Esophagus mucosa (tissue), 1 donor: ENCODE measurements around the gene BCL2L12. TPM values are rescaled to one million over a fixed set of nuclear protein-coding genes. Genes with fewer than 3 reads are reported as not detected.

ENCODE experiments used
- ATAC-seq: fragments of 200-7000 bp; cut with Tn5 transposase; one replicate; pipeline ENCODE4 v1.9.1; 2020
- total RNA-seq: library from RNA; stranded (reverse); gene quantifications from one replicate; pipeline ENCODE4 v1.2.4, GENCODE V29; 2023
- donor health status: DM: yes; HTN: yes; CAD: no.

BCL2L12 gene
- total RNA-seq, 1 donor from 2014 or later: 23.5 TPM

DNA sequence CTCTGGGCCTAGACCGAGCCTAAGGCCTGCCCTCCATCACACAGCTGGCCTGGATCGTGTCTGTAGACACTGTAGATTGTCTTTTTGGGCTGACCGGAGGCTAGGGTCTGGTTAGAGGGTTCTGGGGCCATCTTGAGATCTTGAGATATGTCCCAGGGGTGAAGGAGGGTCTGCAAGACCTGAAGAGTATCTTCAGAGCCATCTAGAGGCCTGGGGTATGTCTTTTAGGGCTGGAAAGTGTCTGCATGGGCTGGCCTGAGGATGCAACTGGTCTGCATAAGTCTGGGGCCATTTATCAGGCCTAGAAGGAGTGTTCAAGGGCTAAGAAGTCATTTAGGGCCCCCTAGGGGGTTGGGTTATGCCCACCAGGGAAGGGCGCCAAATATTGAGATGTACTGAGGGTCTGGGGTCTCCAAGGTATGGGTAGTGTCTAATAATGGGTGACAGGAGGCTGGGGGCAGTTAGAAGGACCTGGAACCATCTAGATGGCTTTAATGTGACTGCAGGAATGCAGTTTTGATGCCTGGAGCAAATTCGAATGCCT is 23.2 kb upstream of the BCL2L12 start:
- ATAC-seq: no peak

DNA sequence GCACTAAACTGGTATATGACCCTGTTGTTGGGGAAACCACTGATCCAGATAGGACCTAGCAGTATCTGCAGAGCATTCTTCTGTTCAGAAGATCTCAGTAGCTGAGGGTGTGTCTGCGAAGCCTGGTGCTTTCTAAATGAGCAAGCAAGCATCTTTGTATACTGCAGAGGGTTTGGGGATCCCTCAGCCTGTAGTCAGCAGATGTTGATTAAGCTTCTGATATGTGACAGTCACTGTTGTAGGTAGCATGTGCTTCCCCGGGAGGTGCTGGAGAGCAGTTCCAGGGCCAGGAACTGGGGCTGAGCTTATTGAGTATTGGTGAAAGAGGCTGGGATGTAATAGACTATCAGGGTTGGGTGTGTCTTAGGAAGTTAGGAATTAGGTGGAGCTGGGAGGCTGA is 22.3 kb upstream of the BCL2L12 start:
- ATAC-seq: no peak

DNA sequence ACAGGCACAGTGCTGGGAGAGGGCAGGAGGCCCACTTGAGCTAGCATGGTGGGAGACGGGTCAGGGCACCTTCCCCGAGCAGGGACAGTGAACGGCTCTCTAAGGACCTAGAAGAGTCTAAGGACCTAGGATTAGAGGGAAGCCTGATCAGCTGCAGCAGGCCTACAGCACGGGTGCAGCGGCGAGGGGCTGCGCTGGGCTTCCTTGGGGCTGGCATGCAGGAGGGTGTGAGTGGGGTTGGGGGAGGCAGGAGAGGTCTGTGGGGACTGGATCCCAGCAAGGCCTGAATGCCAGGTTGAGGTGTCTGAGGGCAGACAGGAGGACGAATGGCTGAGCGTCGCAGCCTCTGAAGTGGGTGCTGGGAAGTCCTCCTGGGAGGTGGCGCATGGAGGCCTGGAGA is 20.1 kb upstream of the BCL2L12 start:
- no peak for ATAC-seq

DNA sequence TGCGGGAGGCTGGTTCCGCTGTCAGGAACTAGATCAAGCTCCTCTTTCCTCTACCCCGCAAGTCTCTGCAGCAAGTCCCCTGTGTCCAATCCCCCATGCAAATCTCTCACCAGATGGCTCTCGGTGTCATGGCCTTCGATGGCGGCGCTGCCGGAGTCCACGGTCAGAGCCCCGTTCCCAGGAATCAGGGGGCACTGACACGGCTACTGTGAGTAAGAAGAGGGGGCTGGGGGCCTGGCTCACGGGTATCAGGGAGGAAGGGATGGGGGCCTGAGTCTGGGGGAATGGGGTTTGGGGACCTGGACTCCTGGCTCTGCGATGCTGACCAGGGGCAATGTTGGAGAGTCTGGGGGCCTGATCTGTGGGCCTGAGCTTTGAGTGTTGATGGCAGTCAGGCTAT is 19.7 kb upstream of the BCL2L12 start:
- no peak for ATAC-seq

DNA sequence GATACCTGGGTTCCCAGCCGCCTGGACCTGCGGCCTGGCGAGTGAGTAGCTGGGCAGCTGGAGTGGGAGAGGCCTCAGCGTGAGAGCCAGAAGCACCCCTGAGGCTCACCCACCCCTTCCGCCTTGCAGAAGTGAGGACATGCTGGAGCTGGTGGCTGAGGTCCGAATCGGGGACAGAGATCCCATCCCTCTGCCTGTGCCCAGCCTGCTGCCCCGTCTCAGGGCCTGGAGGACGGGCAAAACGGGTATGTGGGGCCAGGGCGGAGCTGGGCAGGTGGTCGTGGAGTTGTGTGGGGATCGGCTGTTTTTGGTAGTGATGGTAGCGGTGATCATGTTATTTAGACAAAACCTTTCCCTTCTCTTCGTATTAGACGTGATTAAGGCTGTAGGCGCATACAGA is 19.1 kb upstream of the BCL2L12 start:
- ATAC-seq: no peak

DNA sequence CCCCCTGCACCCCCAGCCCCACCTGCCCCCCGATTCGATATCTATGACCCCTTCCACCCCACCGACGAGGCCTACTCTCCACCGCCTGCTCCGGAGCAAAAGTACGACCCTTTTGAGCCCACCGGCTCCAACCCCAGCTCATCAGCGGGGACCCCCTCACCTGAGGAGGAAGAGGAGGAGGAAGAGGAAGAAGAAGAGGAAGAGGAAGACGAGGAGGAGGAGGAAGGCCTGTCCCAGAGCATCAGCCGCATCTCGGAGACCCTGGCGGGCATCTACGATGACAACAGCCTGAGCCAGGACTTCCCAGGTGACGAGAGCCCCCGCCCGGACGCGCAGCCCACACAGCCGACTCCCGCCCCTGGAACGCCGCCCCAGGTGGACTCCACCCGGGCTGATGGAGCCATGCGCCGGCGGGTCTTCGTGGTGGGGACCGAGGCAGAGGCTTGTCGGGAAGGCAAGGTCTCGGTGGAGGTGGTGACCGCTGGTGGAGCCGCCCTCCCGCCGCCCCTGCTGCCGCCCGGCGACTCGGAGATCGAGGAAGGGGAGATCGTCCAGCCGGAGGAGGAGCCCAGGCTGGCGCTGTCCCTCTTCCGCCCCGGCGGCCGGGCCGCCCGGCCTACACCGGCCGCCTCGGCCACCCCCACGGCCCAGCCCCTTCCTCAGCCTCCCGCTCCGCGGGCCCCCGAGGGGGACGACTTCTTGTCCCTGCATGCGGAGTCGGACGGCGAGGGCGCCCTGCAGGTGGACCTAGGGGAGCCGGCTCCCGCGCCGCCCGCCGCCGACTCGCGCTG is 14.5 kb upstream of the BCL2L12 start:
- ATAC-seq: no peak

DNA sequence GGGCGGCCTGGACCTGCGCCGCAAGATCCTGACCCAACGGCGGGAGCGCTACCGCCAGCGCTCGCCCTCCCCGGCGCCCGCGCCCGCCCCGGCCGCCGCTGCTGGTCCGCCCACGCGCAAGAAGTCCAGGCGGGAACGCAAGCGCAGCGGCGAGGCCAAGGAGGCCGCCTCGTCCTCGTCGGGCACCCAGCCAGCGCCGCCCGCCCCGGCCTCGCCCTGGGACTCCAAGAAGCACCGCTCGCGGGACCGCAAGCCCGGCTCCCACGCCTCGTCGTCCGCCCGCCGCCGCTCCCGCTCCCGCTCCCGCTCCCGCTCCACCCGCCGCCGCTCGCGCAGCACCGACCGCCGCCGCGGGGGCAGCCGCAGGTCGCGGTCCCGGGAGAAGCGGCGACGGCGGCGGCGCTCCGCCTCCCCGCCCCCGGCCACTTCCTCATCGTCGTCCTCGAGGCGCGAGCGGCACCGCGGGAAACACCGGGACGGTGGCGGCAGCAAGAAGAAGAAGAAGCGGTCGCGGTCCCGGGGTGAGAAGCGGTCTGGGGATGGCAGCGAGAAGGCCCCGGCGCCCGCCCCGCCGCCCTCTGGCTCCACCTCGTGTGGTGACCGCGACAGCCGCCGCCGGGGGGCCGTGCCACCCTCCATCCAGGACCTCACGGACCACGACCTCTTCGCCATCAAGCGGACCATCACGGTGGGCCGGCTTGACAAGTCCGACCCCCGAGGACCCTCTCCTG is 13.7 kb upstream of the BCL2L12 start:
- no peak for ATAC-seq

DNA sequence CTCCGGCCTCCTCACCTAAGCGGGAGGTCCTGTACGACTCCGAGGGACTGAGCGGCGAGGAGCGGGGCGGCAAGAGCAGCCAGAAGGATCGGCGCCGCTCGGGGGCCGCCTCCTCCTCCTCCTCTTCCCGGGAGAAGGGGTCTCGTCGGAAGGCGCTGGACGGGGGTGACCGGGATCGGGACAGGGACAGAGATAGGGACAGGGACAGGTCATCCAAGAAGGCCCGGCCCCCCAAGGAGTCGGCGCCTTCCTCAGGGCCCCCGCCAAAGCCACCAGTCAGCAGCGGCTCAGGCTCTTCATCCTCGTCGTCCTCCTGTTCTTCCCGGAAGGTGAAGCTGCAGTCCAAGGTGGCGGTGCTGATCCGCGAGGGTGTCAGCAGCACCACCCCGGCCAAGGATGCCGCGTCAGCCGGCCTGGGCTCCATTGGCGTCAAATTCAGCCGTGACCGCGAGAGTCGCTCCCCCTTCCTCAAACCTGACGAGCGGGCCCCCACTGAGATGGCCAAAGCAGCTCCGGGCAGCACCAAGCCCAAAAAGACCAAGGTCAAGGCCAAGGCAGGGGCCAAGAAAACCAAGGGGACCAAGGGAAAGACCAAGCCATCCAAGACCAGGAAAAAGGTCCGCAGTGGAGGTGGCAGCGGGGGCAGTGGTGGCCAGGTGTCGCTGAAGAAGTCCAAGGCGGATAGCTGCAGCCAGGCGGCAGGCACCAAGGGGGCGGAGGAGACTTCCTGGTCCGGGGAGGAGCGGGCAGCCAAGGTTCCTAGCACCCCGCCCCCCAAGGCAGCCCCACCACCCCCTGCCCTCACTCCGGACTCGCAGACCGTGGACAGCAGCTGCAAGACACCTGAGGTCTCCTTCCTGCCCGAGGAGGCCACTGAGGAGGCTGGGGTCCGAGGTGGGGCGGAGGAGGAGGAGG is 12.9 kb upstream of the BCL2L12 start:
- ATAC-seq: no peak

DNA sequence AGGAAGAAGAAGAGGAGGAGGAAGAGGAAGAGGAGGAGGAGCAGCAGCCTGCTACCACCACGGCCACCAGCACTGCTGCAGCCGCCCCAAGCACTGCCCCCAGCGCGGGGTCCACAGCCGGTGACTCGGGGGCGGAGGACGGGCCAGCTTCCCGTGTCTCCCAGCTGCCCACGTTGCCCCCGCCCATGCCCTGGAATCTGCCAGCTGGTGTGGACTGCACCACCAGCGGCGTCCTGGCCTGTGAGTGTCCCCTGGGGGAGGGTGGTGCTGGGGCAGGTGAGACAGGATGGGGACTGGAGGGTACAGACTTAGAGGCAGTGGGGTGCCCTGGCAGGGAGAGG is 12.3 kb upstream of the BCL2L12 start:
- ATAC-seq: no peak

DNA sequence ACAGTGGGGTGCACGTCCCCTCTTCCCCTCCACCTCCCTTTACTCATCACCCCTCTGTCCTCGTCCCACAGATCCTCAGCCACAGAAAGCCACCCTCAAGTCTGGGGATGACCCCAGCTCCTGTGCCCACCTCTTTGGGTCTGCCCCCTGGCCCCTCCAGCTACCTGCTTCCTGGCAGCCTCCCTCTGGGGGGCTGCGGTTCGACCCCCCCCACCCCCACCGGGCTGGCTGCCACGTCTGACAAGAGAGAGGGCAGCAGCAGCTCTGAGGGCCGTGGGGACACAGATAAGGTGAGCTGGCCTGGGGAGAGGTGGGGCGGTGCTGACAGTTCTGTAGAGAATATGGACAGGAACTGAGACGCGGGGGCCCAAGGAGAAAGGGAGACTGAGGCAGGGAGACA is 11.2 kb upstream of the BCL2L12 start:
- ATAC-seq: no peak

DNA sequence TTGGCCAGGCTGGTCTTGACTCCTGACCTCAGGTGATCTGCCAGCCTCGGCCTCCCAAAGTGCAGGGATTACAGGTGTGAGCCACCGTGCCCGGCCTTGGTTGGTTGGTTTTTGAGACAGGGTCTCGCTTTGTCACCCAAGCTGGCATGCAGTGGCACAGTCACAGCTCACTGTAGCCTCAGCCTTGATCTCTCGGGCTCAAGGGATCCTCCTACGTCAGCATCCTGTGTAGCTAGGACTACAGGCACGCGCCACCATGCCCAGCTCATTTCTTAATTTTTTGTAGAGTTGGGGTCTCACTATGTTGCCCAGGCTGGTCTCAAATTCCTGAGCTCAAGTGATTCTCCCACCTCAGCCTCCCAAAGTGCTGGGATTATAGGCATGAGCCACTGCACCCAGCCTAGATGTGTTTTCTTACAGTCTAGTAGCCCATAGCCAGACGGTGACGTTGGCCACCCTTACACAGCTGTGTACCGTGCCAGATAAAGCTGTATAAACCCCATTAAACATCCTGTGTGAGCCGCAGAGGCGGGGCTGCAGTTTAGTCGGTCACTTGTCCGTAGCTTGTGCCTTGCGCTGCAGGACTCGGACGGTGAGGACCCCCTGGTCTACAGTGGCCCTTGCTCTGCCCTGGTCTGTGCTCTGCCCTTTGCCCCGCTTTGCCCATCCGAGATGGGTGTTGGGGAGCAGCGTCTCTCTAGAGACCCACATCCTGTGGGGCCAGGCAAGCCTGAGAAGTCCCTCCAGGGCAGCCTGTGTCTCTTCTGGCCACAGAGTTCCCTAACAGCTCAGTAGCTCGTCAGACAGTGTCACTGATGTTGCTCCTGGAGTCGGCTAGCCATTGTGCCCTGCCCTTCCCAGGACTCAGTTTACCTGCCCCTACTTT is 9.9 kb upstream of the BCL2L12 start:
- ATAC-seq: no peak

DNA sequence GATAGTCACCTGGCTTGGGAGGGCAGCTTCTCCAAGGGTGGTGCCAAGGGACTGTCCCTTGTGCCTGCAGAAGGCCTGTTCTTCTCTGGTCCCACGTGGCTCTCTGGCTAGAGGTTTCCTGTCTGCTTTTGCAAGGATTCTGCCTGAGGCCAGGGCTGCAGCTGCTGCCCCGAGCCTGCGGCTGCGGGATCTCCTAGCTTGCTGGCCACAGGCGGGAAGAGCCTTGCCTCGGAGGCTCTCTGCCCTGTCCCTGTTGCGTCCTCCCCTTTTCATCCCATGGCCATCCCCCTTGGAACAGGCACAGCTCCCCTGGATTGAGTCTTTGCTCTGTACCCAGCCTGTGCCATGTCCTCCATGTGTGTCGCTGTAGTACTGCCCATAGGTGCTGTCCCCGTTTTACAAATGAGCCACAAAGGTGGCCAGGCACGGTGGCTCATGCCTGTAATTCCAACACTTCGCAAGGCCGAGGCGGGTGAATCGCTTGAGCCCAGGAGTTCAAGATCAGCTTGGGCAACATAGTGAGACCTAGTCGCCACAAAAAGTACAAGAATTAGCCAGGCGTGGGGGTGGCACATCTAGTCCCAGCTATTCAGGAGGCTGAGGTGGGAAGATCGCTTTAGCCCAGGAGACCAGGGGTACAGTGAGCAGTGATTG is 9.2 kb upstream of the BCL2L12 start:
- no peak for ATAC-seq

DNA sequence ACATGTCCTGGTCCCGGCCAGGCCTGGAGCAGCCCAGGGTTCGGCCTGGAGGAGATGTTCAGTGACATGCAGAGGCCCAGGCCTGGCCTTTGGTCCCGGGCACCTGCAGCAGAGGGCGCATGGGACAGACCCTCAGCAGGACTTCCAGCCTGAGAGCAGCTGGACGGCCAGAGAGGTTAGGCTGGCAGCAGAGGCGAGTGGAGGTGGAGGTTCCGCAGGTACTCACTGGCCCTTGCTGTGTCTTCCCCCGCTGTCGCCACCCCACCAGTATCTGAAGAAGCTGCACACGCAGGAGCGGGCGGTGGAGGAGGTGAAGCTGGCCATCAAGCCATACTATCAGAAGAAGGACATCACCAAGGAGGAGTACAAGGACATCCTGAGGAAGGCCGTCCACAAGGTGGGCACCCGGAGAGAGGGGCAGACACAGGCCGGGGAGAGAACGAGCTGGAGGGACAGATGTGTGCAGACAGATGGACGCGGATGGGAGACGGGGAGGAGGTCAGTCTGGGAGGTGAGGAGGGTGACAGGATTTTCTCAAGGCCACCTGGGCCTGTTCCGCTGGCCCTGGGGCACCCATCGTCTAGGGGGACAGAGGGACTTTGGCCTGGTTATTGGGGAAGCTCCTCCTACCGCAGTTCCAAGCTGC is 8.1 kb upstream of the BCL2L12 start:
- no peak for ATAC-seq

DNA sequence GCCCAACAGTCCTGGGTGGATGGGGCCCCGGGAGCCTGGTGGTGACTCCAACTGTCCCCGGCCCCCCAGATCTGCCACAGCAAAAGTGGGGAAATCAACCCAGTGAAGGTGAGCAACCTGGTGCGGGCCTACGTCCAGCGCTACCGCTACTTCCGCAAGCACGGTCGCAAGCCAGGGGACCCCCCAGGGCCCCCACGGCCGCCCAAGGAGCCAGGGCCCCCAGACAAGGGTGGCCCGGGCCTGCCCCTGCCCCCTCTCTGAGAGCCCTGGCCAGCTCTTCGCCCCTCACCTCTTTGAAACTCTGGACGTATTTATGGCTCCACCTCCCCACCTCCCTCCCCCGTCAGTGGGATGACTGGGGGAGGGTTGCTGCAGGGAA is 7.6 kb upstream of the BCL2L12 start:
- no peak for ATAC-seq

DNA sequence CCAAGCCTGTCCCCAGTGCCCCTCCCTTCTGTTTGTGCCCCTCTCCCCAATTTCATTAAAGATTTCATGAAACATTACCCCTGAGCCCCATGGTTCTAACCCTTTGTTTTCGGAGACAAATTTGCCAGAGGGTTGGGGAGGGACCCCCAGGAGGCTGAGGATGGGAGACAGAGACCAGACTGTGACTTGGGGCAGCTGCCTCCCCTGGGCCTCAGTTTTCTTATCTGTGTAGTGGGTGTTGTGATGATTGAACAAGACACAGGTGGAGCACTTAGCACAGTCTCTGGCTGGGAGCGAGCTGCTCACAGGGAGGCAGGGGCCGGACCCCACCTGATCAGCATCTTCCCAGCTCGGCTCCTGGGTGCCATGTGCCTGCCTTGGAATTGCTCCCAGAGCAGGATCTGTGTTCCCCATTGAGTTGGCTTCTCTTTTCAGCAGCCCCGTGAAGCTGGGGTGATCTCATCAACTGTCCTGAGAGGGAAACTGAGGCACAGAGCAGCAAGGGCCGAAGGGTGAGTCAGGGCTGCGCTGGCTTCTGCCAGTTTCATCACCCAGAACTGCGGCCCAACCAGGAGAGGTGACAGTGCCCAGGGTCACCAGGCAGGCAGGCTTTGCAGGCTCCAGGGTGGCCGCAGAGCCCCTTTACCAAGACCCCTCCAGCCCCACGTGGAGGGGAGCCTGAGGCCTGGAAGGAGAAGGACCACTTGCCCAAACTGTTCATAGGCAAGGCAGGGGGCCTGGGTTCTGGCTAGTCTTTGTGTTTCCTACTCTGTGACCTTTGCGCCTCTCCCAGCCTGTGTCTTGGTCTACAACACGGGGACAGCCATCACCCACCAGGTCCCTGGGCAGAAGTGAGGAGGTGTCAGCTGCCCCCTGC is 6.9 kb upstream of the BCL2L12 start:
- no peak for ATAC-seq

DNA sequence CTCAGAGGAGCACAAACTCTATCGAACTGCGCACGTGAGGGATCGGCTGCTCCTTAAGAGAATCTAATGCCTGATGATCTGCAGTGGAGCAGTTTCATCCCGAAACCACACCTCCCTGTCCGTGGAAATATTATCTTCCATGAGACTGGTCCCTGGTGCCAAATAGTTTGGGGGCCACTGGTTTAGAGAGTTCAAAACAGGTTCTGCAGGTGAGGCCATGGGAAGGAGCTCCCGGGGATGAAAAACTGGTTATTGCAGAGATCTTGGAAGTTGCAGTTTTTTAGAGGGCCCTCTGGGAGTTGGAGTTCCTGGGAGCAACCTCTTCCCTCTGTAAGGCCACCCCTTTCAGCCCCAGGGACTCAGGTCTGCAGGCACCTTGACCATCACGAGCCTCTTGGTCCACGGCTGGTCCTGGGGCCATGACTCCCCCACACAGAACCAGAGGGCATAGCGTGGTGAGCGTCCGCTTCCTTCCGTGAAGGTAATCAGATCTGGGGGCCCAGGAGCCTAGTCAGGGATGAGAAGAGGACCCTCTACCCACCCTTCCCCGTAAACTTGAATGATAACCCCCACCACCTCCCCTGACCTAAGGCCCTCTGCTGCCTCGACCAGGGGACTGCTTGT is 5.3 kb upstream of the BCL2L12 start:
- ATAC-seq: no peak

DNA sequence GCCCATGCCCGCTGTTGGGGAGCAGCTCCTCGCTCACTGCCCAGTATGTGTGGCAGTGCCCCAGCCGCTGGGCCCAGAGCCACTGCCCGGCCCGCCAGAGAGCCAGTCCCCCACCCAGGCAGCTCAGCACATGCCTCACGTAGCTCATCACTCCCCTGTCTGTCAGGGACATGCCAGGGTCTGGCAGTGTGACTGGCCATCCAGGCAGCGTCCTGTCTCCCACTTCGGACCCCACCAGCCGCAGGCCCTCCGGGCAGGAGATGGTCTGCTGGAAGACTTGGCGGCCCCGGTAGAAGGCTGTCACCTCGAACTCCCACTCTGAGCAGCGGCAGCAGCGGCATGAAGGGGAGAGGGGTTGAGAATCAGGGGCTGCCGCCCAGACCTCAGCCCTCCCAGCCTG is 3.7 kb upstream of the BCL2L12 start:
- no peak for ATAC-seq

DNA sequence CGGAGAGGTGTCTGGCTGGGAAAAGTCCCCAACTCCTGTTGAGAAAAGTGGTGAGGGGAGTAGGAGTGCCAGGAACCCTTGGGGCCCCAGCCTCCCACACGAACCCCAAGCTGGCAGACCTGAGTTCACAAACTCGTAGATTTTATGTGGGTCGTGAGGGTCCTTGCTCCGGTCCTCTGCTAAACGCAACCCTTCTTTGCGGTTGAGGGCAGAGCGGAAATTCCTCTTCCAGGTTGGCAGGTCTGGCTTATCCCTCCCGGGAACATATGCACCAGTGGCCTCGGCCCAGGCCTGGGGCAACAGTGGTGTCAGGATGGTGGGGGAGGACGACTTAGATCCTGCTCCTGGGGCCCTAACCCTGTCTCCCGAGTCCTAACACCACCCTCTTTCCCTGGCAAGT is 2.5 kb upstream of the BCL2L12 start:
- no peak for ATAC-seq
